HEK293 (cell line): ENCODE data around the gene LRRC27.

Experiments used
- CTCF ChIA-PET: fragments of 350-600 bp; formaldehyde crosslinking; extraction: SDS; loops from one replicate; lab custom pipeline; 2021; ENCODE audit warnings: antibody characterized with exemption; lab: Yijun Ruan, JAX
- POLR2A ChIA-PET: fragments of 300-600 bp; formaldehyde crosslinking; extraction: SDS; loops from one replicate; lab custom pipeline; 2020; ENCODE audit warnings: antibody characterized with exemption, inconsistent platforms; lab: Yijun Ruan, JAX
- H3K27ac ChIP-seq: fragments of 200-500 bp; sonication (Bioruptor generic); 2 replicates; pipeline ENCODE4 v1.5.1; 2014; ENCODE audit warnings: low read depth, low read length, control low read depth, inconsistent platforms; ENCODE audit errors: extremely low read depth
- H3K36me3 ChIP-seq, 2 experiments: fragments of 200-500 bp in 1 of 2; sonication (Bioruptor generic) in 1 of 2; 1 replicate in 1 of 2; 2 replicates in 1 of 2; pipeline ENCODE4 v1.5.1; 2014 to 2017; ENCODE audit warnings: inconsistent platforms in 2 of 2, low read length in 2 of 2; ENCODE audit not compliant: control insufficient read depth in 2 of 2, insufficient read depth in 1 of 2
- H3K4me1 ChIP-seq: fragments of 200-500 bp; sonication (Bioruptor generic); 2 replicates; pipeline ENCODE4 v1.5.1; 2014; ENCODE audit warnings: mild to moderate bottlenecking, low read length, inconsistent platforms; ENCODE audit not compliant: control insufficient read depth, insufficient read depth
- H3K4me3 ChIP-seq: 2 replicates; pipeline ENCODE4 v1.5.1; 2011; ENCODE audit warnings: low read depth, mild to moderate bottlenecking, control low read depth, low read length, moderate library complexity
- H3K9me3 ChIP-seq: fragments of 200-500 bp; sonication (Bioruptor generic); 2 replicates; pipeline ENCODE4 v1.5.1; 2014; ENCODE audit warnings: low read depth, low read length, inconsistent platforms; ENCODE audit not compliant: control insufficient read depth, insufficient read depth
- GLI2 ChIP-seq: fragments of 450-650 bp; formaldehyde crosslinking; IDR thresholded peaks from 2 replicates; pipeline ENCODE4; 2017; ENCODE audit warnings: missing biosample characterization, missing genetic modification characterization, low read depth, borderline replicate concordance
- GLIS1 ChIP-seq: fragments of 450-650 bp; formaldehyde crosslinking; IDR thresholded peaks from 2 replicates; pipeline ENCODE4 v1.5.1; 2016; ENCODE audit warnings: missing biosample characterization, missing genetic modification characterization
- GLIS2 ChIP-seq: fragments of 450-650 bp; formaldehyde crosslinking; IDR thresholded peaks from 2 replicates; pipeline ENCODE4 v1.5.1; 2016; ENCODE audit warnings: missing biosample characterization, missing genetic modification characterization
- KLF9 ChIP-seq: fragments of 450-650 bp; formaldehyde crosslinking; IDR thresholded peaks from 2 replicates; pipeline ENCODE4 v1.5.1; 2016; ENCODE audit warnings: missing biosample characterization, missing genetic modification characterization, low read depth
- PRDM4 ChIP-seq: fragments of 450-650 bp; formaldehyde crosslinking; IDR thresholded peaks from 2 replicates; pipeline ENCODE4 v1.5.1; 2017; ENCODE audit warnings: missing biosample characterization, missing genetic modification characterization
- TCF7L2 ChIP-seq: IDR thresholded peaks from 2 replicates; pipeline ENCODE4 v1.6.1; 2011; ENCODE audit warnings: low read depth, mild to moderate bottlenecking, inconsistent platforms, low read length, moderate library complexity, borderline replicate concordance
- ZBTB17 ChIP-seq: fragments of 450-650 bp; formaldehyde crosslinking; IDR thresholded peaks from 2 replicates; pipeline ENCODE4 v1.5.1; 2016; ENCODE audit warnings: missing biosample characterization, missing genetic modification characterization
- ZBTB20 ChIP-seq: fragments of 450-650 bp; formaldehyde crosslinking; IDR thresholded peaks from 2 replicates; pipeline ENCODE4 v1.5.1; 2016; ENCODE audit warnings: missing biosample characterization, missing genetic modification characterization
- ZBTB21 ChIP-seq: fragments of 450-650 bp; formaldehyde crosslinking; IDR thresholded peaks from 2 replicates; pipeline ENCODE4 v1.5.1; 2017; ENCODE audit warnings: missing biosample characterization, missing genetic modification characterization
- ZEB2 ChIP-seq: fragments of 450-650 bp; formaldehyde crosslinking; IDR thresholded peaks from 2 replicates; pipeline ENCODE4 v1.5.1; 2016; ENCODE audit warnings: missing biosample characterization, missing genetic modification characterization
- ZFP69B ChIP-seq: fragments of 450-650 bp; formaldehyde crosslinking; IDR thresholded peaks from 2 replicates; pipeline ENCODE4 v1.5.1; 2016; ENCODE audit warnings: missing biosample characterization, missing genetic modification characterization
- ZNF10 ChIP-seq: fragments of 450-650 bp; formaldehyde crosslinking; IDR thresholded peaks from 2 replicates; pipeline ENCODE4 v1.5.1; 2017; ENCODE audit warnings: missing biosample characterization, missing genetic modification characterization
- ZNF121 ChIP-seq: fragments of 450-650 bp; formaldehyde crosslinking; IDR thresholded peaks from 2 replicates; pipeline ENCODE4 v1.5.1; 2016; ENCODE audit warnings: missing biosample characterization, missing genetic modification characterization
- ZNF157 ChIP-seq: fragments of 450-650 bp; formaldehyde crosslinking; IDR thresholded peaks from 2 replicates; pipeline ENCODE4 v1.5.1; 2016; ENCODE audit warnings: missing biosample characterization, missing genetic modification characterization
- ZNF248 ChIP-seq: fragments of 450-650 bp; formaldehyde crosslinking; IDR thresholded peaks from 2 replicates; pipeline ENCODE4 v1.5.1; 2017; ENCODE audit warnings: missing biosample characterization, missing genetic modification characterization
- ZNF26 ChIP-seq: fragments of 450-650 bp; formaldehyde crosslinking; IDR thresholded peaks from 2 replicates; pipeline ENCODE4 v1.5.1; 2016; ENCODE audit warnings: missing biosample characterization, missing genetic modification characterization
- ZNF335 ChIP-seq: fragments of 450-650 bp; formaldehyde crosslinking; conservative IDR thresholded peaks from 2 replicates; pipeline ENCODE4 v1.5.1; 2016; ENCODE audit warnings: missing biosample characterization, missing genetic modification characterization
- ZNF341 ChIP-seq: fragments of 450-650 bp; formaldehyde crosslinking; IDR thresholded peaks from 2 replicates; pipeline ENCODE4; 2016; ENCODE audit warnings: low read depth, missing biosample characterization, missing genetic modification characterization
- ZNF514 ChIP-seq: fragments of 450-650 bp; formaldehyde crosslinking; IDR thresholded peaks from 2 replicates; pipeline ENCODE4 v1.5.1; 2016; ENCODE audit warnings: missing biosample characterization, missing genetic modification characterization
- ZNF596 ChIP-seq: fragments of 450-650 bp; IDR thresholded peaks from 2 replicates; pipeline ENCODE4 v1.5.0; 2018; ENCODE audit warnings: missing biosample characterization, mild to moderate bottlenecking, missing genetic modification characterization, moderate library complexity
- ZNF600 ChIP-seq: fragments of 450-650 bp; formaldehyde crosslinking; IDR thresholded peaks from 2 replicates; pipeline ENCODE4 v1.5.1; 2016; ENCODE audit warnings: missing biosample characterization, missing genetic modification characterization
- ZNF639 ChIP-seq: fragments of 450-650 bp; formaldehyde crosslinking; IDR thresholded peaks from 2 replicates; pipeline ENCODE4 v1.5.1; 2016; ENCODE audit warnings: missing biosample characterization, missing genetic modification characterization
- ZNF692 ChIP-seq: fragments of 450-650 bp; formaldehyde crosslinking; IDR thresholded peaks from 2 replicates; pipeline ENCODE4 v1.5.1; 2016; ENCODE audit warnings: missing biosample characterization, missing genetic modification characterization
- ZNF776 ChIP-seq: fragments of 450-650 bp; formaldehyde crosslinking; IDR thresholded peaks from 2 replicates; pipeline ENCODE4 v1.5.0; 2017; ENCODE audit warnings: missing biosample characterization, missing genetic modification characterization, borderline replicate concordance
- ZSCAN4 ChIP-seq: fragments of 450-650 bp; formaldehyde crosslinking; IDR thresholded peaks from 2 replicates; pipeline ENCODE4 v1.5.1; 2017; ENCODE audit warnings: missing biosample characterization, missing genetic modification characterization

Gene LRRC27

GRCh38 chr10:132335189-132336063 is 3.4 kb downstream of the LRRC27 start (continued):
- TF ChIP-seq ZNF335 (tag by site-specific recombination): peak; percentile 84
- peak; percentile 14; the same call in 1 of the 2 replicates for TF ChIP-seq ZNF600
- TF ChIP-seq ZNF639 (tag by site-specific recombination): peak; percentile 88
- no peak for TF ChIP-seq ZNF776 (tag by site-specific recombination)
- peak; percentile 81 for TF ChIP-seq GLIS2
- TF ChIP-seq TCF7L2: peak; percentile 85; the same call in 1 of the 2 replicates
- TF ChIP-seq ZBTB21: no peak
- TF ChIP-seq ZFP69B (tag by site-specific recombination): peak; percentile 70
- TF ChIP-seq PRDM4 (tag by site-specific recombination): peak; percentile 54; the same call in 1 of the 2 replicates
- no peak for TF ChIP-seq ZNF514 (tag by site-specific recombination)
- TF ChIP-seq ZNF692 (tag by site-specific recombination): peak; percentile 68
- peak; percentile 57; the same call in 1 of the 2 replicates for TF ChIP-seq ZNF341 (tag by site-specific recombination)
- no peak for TF ChIP-seq ZNF248 (tag by site-specific recombination)
- TF ChIP-seq ZBTB17: peak; percentile 93

- peaks cover 11% of the 10 kb centered on the region for H3K4me1 ChIP-seq
- POLR2A ChIA-PET: no interaction called here
- TF ChIP-seq ZNF157 (tag by site-specific recombination): 0 out of 2 replicates have a peak, but pooled peaks have one; percentile 9
- TF ChIP-seq ZBTB20 (tag by site-specific recombination): no peak
- TF ChIP-seq GLIS1 (tag by site-specific recombination): peak; percentile 64
- no peak for TF ChIP-seq ZNF10 (tag by site-specific recombination)
- TF ChIP-seq ZNF121: peak; percentile 91
- no peak for TF ChIP-seq GLI2 (tag by site-specific recombination)
- peak; percentile 42; the same call in 1 of the 2 replicates for TF ChIP-seq ZBTB17
- TF ChIP-seq ZNF26: no peak
- TF ChIP-seq ZSCAN4 (tag by site-specific recombination): peak; percentile 92
- TF ChIP-seq ZNF596 (tag by site-specific recombination): 0 out of 2 replicates have a peak, but pooled peaks have one; percentile 2
- peak; percentile 70 for TF ChIP-seq ZNF335 (tag by site-specific recombination)
- no peak for TF ChIP-seq ZEB2
- no peak for TF ChIP-seq KLF9 (tag by site-specific recombination)
Observed at GRCh38 chr10:132336064-132336746, 4.2 kb downstream of the LRRC27 start.

More at GRCh38 chr10:132336064-132336746, 4.2 kb downstream of the LRRC27 start:
- Histone ChIP-seq H3K27ac (peak overlapping the region; percentile 48; the same call in 1 of the 2 replicates), H3K9me3 (no peaks in the 10 kb centered on the region), H3K4me3 (no peak overlapping the region), H3K36me3 (no peaks in the 10 kb centered on the region)
- CTCF ChIA-PET: interaction anchor here (0.6 to 1.0 kb wide), 2 partner anchors 9 to 36 kb away, joined by 3 read pairs; no protein-coding TSS in a partner anchor
